GM12874 (cell line): ENCODE data around the gene RPS6KB2.

ENCODE experiments used
- CTCF ChIP-seq: IDR thresholded peaks from 2 replicates; pipeline ENCODE4 v1.5.1; 2011; ENCODE audit warnings: low read depth, mild to moderate bottlenecking, control low read depth, low read length, moderate library complexity; ENCODE audit not compliant: insufficient read depth

Gene RPS6KB2

GRCh38 chr11:67428052-67429001, at the start of gene RPS6KB2:
Gene RPS6KB2, plus strand, starts transcription at chr11:67428494. Its CDS starts 52 bp downstream, at chr11:67428546.
- TF ChIP-seq CTCF: no peak

- no peak for TF ChIP-seq CTCF
Observed at GRCh38 chr11:67378544-67378943, 49.8 kb upstream of the RPS6KB2 start.

GRCh38 chr11:67379061-67380058, 48.9 kb upstream of the RPS6KB2 start:
- TF ChIP-seq CTCF: no peak

GRCh38 chr11:67381244-67381972, 46.9 kb upstream of the RPS6KB2 start:
- no peak for TF ChIP-seq CTCF

GRCh38 chr11:67382276-67383136, 45.8 kb upstream of the RPS6KB2 start:
- TF ChIP-seq CTCF: peak; percentile 97

GRCh38 chr11:67384851-67385366, 43.4 kb upstream of the RPS6KB2 start:
- TF ChIP-seq CTCF: no peak
